NB4 (cell line): Measurements from ENCODE around the gene POLA1.

Experiments used
- DNase-seq: peaks from one replicate; pipeline ENCODE4 v3.0.0; 2010; ENCODE audit warnings: low read depth
- H3K4me3 ChIP-seq: one replicate; pipeline ENCODE4 v1.5.1; 2011; ENCODE audit warnings: mild to moderate bottlenecking, low read depth, low read length, moderate library complexity
- MAX ChIP-seq: IDR thresholded peaks from 2 replicates; pipeline ENCODE4 v1.6.1; 2011; ENCODE audit warnings: low read depth, low read length
- MYC ChIP-seq: IDR thresholded peaks from 2 replicates; pipeline ENCODE4 v1.6.1; 2011; ENCODE audit warnings: low read depth, low read length
- POLR2A ChIP-seq: IDR thresholded peaks from 2 replicates; pipeline ENCODE4 v1.6.1; 2011; ENCODE audit warnings: mild to moderate bottlenecking; ENCODE audit not compliant: insufficient read length; ENCODE audit errors: extremely low read depth
- TF ChIP-seq, protein P1 (sequence below): IDR thresholded peaks from one replicate; pipeline ENCODE4 v1.5.1; 2012; ENCODE audit warnings: low read depth, low read length

The POLA1 gene

GRCh38 chrX:24838629-24839028, 144.9 kb downstream of the POLA1 start:
- DNase-seq: peak; percentile 39
- no peak overlapping the region for H3K4me3 ChIP-seq
- TF ChIP-seq, protein P1, sequence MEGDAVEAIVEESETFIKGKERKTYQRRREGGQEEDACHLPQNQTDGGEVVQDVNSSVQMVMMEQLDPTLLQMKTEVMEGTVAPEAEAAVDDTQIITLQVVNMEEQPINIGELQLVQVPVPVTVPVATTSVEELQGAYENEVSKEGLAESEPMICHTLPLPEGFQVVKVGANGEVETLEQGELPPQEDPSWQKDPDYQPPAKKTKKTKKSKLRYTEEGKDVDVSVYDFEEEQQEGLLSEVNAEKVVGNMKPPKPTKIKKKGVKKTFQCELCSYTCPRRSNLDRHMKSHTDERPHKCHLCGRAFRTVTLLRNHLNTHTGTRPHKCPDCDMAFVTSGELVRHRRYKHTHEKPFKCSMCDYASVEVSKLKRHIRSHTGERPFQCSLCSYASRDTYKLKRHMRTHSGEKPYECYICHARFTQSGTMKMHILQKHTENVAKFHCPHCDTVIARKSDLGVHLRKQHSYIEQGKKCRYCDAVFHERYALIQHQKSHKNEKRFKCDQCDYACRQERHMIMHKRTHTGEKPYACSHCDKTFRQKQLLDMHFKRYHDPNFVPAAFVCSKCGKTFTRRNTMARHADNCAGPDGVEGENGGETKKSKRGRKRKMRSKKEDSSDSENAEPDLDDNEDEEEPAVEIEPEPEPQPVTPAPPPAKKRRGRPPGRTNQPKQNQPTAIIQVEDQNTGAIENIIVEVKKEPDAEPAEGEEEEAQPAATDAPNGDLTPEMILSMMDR: peak; percentile 9
- TF ChIP-seq MYC: no peak

GRCh38 chrX:24839331-24839730, 145.6 kb downstream of the POLA1 start:
- H3K4me3 ChIP-seq: no peak overlapping the region
- TF ChIP-seq MAX: no peak
- TF ChIP-seq POLR2A: no peak
- no peak for TF ChIP-seq MYC
- TF ChIP-seq, protein P1: no peak
- no peak for DNase-seq

GRCh38 chrX:24842486-24842885, 148.8 kb downstream of the POLA1 start:
- DNase-seq: no peak
- no peak overlapping the region for H3K4me3 ChIP-seq
- TF ChIP-seq MYC (no peak), MAX (no peak)

DNA sequence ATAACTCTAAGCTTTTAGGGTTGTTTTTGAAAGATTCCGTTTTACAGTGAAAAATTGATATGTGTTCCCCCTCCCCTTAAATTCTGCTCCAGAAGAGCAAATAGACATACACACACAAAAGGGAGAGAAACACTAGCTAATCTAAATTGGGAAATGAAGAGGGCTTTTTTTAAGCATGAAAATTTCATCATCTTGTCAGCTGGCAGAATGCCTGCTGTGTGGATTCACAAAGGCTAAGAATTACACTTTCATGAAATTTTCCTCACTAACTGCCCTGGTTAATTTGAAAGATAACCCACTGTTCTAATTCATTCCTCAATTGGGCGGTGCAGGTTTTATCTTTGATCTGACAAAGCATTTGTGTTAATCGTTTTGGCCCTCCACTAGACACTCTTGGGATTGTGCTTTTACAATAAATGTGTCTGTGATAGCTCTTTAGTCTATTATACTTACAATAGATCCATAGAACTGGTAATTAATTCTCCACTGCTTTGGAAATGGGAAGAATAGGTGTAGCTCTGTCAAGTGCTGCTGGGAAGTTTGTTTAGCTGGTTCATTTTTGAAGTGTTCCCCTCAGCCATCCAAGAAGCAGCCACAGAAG, 152.9 kb downstream of the POLA1 start:
- DNase-seq: no peak
- H3K4me3 ChIP-seq: no peak overlapping the region

DNA sequence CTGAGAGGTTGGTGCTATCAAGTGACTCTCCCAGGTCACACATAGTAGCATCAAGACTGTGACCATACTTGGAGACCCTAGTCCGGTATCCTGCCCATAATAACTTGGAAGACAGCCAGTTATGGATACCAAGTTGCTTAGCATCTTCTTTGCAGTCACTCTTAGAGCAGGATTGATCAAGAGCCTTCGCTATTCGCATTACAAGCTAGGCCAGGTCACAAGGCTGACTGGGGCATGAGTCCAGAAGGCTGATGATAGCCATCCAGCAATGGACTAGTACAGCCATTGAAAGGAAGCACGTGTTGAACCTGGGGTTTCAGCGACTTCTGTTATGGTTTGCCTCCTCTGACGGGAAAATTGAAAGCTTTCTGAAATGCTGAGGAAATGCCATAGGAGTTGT, 157.6 kb downstream of the POLA1 start:
- no peak for DNase-seq
- no peak overlapping the region for H3K4me3 ChIP-seq
- no peak for TF ChIP-seq MYC
- TF ChIP-seq MAX: no peak
- no peak for TF ChIP-seq POLR2A
- TF ChIP-seq, protein P1: no peak

More for the DNA sequence above, 152.9 kb downstream of the POLA1 start:
- TF ChIP-seq MAX (no peak), POLR2A (no peak), MYC (no peak)
- TF ChIP-seq, protein P1: no peak

DNA sequence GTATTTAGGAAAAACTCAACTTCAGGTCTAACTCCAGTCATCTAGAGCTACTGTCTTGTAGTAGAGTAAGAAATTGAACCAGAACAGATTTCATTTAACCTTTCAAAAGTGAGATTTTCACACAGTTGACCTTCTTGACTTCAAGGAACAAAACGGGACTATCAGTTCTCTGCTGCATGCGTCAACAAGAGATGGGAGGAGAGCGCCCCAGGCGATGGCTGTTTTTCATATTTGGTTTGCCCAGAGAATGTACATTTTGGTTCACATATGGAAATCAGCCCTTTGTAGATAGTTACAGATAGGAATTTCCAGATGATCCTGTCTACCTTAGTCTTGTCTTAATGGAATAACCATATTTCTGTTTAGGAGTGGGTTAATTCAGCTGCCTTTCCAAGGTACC, 158.1 kb downstream of the POLA1 start:
- TF ChIP-seq, protein P1: no peak
- no peak for DNase-seq

More for the DNA sequence above, 158.1 kb downstream of the POLA1 start:
- no peak overlapping the region for H3K4me3 ChIP-seq
